Measurements from ENCODE around the gene PRKN.

DNA sequence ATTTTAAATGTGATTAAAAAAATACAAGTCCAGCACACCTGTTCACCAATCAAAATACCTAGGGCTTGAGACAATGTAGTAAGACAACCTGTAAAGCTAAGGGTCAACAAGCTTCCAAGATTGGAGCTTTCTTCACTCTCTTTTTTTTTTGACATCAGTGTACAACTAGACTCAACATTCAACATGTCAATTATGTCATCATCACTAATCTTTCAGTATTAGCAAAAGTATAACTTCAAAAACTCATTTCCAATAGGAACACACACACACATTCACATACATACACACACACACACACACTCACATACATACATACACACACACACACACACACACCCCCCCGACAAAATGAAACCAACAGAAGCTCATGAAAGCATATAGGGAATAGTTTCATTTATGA, 26.0 kb downstream of the PRKN start:
- TF ChIP-seq, protein P1, sequence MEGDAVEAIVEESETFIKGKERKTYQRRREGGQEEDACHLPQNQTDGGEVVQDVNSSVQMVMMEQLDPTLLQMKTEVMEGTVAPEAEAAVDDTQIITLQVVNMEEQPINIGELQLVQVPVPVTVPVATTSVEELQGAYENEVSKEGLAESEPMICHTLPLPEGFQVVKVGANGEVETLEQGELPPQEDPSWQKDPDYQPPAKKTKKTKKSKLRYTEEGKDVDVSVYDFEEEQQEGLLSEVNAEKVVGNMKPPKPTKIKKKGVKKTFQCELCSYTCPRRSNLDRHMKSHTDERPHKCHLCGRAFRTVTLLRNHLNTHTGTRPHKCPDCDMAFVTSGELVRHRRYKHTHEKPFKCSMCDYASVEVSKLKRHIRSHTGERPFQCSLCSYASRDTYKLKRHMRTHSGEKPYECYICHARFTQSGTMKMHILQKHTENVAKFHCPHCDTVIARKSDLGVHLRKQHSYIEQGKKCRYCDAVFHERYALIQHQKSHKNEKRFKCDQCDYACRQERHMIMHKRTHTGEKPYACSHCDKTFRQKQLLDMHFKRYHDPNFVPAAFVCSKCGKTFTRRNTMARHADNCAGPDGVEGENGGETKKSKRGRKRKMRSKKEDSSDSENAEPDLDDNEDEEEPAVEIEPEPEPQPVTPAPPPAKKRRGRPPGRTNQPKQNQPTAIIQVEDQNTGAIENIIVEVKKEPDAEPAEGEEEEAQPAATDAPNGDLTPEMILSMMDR (IDR thresholded peaks at IDR 0.05; ENCODE audit: poor library complexity): no peak
- TF ChIP-seq EZH2 (IDR thresholded peaks at IDR 0.05; ENCODE audit: borderline replicate concordance) (no peak), EZH2phosphoT487 (IDR thresholded peaks at IDR 0.05; ENCODE audit: low read depth, severe bottlenecking, unreplicated experiment) (no peak)
